GOT3 (cell line): Measurements from ENCODE around the gene CACNA1D.
"Not testable (repeated sequence)": the region's sequence is repeated elsewhere in the genome, so short reads cannot be mapped to it uniquely, and the experiment has no call there.

ENCODE experiments used
- DNase-seq: peaks from one replicate; lab custom pipeline; 2025; ENCODE audit warnings: mixed read lengths; lab: John Stamatoyannopoulos, UW

The CACNA1D gene

GRCh38 chr3:53657651-53658050 lies 163.2 kb downstream of the CACNA1D start:
- DNase-seq: no peak

- DNase-seq: no peak
These were observed 164.3 kb downstream of the CACNA1D start for GRCh38 chr3:53658613-53659193.

GRCh38 chr3:53659996-53660395 lies 165.6 kb downstream of the CACNA1D start:
- DNase-seq: no peak

GRCh38 chr3:53661480-53661879 lies 167.1 kb downstream of the CACNA1D start:
- DNase-seq: no peak

GRCh38 chr3:53664812-53665211 lies 170.4 kb downstream of the CACNA1D start:
- DNase-seq: not testable (repeated sequence)

- no peak for DNase-seq
These were observed 171.4 kb downstream of the CACNA1D start for GRCh38 chr3:53665608-53666425.

- DNase-seq: no peak
These were observed 174.5 kb downstream of the CACNA1D start for GRCh38 chr3:53668872-53669271.

GRCh38 chr3:53670721-53671120 lies 176.3 kb downstream of the CACNA1D start:
- no peak for DNase-seq

- no peak for DNase-seq
These were observed 177.0 kb downstream of the CACNA1D start for GRCh38 chr3:53671192-53671960.

GRCh38 chr3:53671961-53672299 lies 177.5 kb downstream of the CACNA1D start:
- no peak for DNase-seq

- DNase-seq: no peak
These were observed 178.6 kb downstream of the CACNA1D start for GRCh38 chr3:53672981-53673380.

GRCh38 chr3:53673722-53674350 lies 179.4 kb downstream of the CACNA1D start:
- DNase-seq: no peak

- DNase-seq: no peak
These were observed 180.2 kb downstream of the CACNA1D start for GRCh38 chr3:53674582-53674981.

- no peak for DNase-seq
These were observed 180.7 kb downstream of the CACNA1D start for GRCh38 chr3:53675022-53675697.

GRCh38 chr3:53675942-53676341 lies 181.5 kb downstream of the CACNA1D start:
- no peak for DNase-seq

GRCh38 chr3:53677413-53677812 lies 183.0 kb downstream of the CACNA1D start:
- no peak for DNase-seq

- no peak for DNase-seq
These were observed 185.6 kb downstream of the CACNA1D start for GRCh38 chr3:53680028-53680427.

GRCh38 chr3:53682807-53683206 lies 188.4 kb downstream of the CACNA1D start:
- DNase-seq: no peak

- DNase-seq: no peak
These were observed 193.7 kb downstream of the CACNA1D start for GRCh38 chr3:53688066-53688465.

- no peak for DNase-seq
These were observed 194.6 kb downstream of the CACNA1D start for GRCh38 chr3:53688989-53689388.

- DNase-seq: no peak
These were observed 195.3 kb downstream of the CACNA1D start for GRCh38 chr3:53689681-53690080.

- no peak for DNase-seq
These were observed 196.1 kb downstream of the CACNA1D start for GRCh38 chr3:53690521-53690920.
